Neural cell (in vitro differentiated cells): ENCODE results near the gene LRRK2. TPM values are rescaled to one million over a fixed set of nuclear protein-coding genes. Genes with fewer than 3 reads are reported as not detected.

Experiments used
- H2AFZ ChIP-seq: fragments of 200-600, 300-800 bp; sonication (generic), shearing (Covaris generic); 2 replicates; pipeline ENCODE4 v1.6.0; 2014; ENCODE audit warnings: low read depth, mild to moderate bottlenecking, antibody characterized with exemption, low read length, moderate library complexity
- H3F3A ChIP-seq: fragments of 200-600 bp; shearing (Covaris generic); 2 replicates; pipeline ENCODE4 v1.6.1; 2016; ENCODE audit warnings: mild to moderate bottlenecking, moderate library complexity, mixed read lengths, antibody characterized with exemption, low read length; ENCODE audit not compliant: insufficient read depth, poor library complexity, severe bottlenecking
- H3K27ac ChIP-seq: fragments of 200-600, 300-800 bp; sonication (generic), shearing (Covaris generic); 2 replicates; pipeline ENCODE4 v1.5.1; 2014; ENCODE audit warnings: mild to moderate bottlenecking, low read length, moderate library complexity
- H3K27me3 ChIP-seq: fragments of 300-800, 200-600 bp; sonication (generic), shearing (Covaris generic); 2 replicates; pipeline ENCODE4 v1.6.0; 2014; ENCODE audit warnings: mild to moderate bottlenecking, low read depth, low read length, moderate library complexity; ENCODE audit not compliant: insufficient read depth
- H3K36me3 ChIP-seq: fragments of 300-800, 200-600 bp; sonication (generic), shearing (Covaris generic); 2 replicates; pipeline ENCODE4 v1.5.1; 2014; ENCODE audit warnings: mild to moderate bottlenecking, antibody characterized with exemption, low read length, moderate library complexity; ENCODE audit not compliant: insufficient read depth
- H3K4me2 ChIP-seq: fragments of 300-800, 200-600 bp; sonication (generic), shearing (Covaris generic); 2 replicates; pipeline ENCODE4 v1.6.0; 2014; ENCODE audit warnings: mild to moderate bottlenecking, low read length
- H3K4me3 ChIP-seq: fragments of 300-800, 200-600 bp; sonication (generic), shearing (Covaris generic); 2 replicates; pipeline ENCODE4 v1.5.1; 2014; ENCODE audit warnings: mild to moderate bottlenecking, low read length, moderate library complexity
- H3K79me2 ChIP-seq: fragments of 200-600 bp; shearing (Covaris generic); replicated peaks from 2 replicates; pipeline ENCODE4 v1.6.0; 2014; ENCODE audit warnings: mild to moderate bottlenecking, low read length, moderate library complexity; ENCODE audit not compliant: insufficient read depth
- H3K9ac ChIP-seq: fragments of 300-800, 200-600 bp; sonication (generic), shearing (Covaris generic); 2 replicates; pipeline ENCODE4 v1.6.1; 2016; ENCODE audit warnings: mild to moderate bottlenecking, low read length, mixed read lengths
- H3K9me2 ChIP-seq: fragments of 200-600 bp; shearing (Covaris generic); 2 replicates; pipeline ENCODE4 v1.6.1; 2016; ENCODE audit warnings: mild to moderate bottlenecking, low read length, mixed read lengths; ENCODE audit not compliant: insufficient read depth
- H3K9me3 ChIP-seq: fragments of 200-600, 300-800 bp; sonication (generic), shearing (Covaris generic); 2 replicates; pipeline ENCODE4 v1.6.1; 2016; ENCODE audit warnings: mild to moderate bottlenecking, mixed run types, low read length, moderate library complexity, mixed read lengths
- H4K20me1 ChIP-seq: fragments of 200-600 bp; shearing (Covaris generic); 2 replicates; pipeline ENCODE4 v1.6.1; 2016; ENCODE audit warnings: mild to moderate bottlenecking, mixed run types; ENCODE audit not compliant: insufficient read depth
- CTCF ChIP-seq: fragments of 450-650 bp; IDR thresholded peaks from 2 replicates; pipeline ENCODE4 v1.5.1; 2014; ENCODE audit warnings: antibody characterized with exemption, mild to moderate bottlenecking, moderate library complexity; ENCODE audit not compliant: poor library complexity, severe bottlenecking
- EZH2 ChIP-seq: fragments of 200-600, 300-800 bp; shearing (Covaris generic), sonication (generic); IDR thresholded peaks from 2 replicates; pipeline ENCODE4 v1.6.1; 2014; ENCODE audit warnings: antibody characterized with exemption, low read length, borderline replicate concordance, mild to moderate bottlenecking; ENCODE audit not compliant: insufficient read depth, poor library complexity, severe bottlenecking
- POLR2AphosphoS5 ChIP-seq: IDR thresholded peaks from 2 replicates; pipeline ENCODE4 v1.6.1; 2012
- RAD21 ChIP-seq: fragments of 450-650 bp; conservative IDR thresholded peaks from 2 replicates; pipeline ENCODE4 v1.6.1; 2014; ENCODE audit warnings: antibody characterized with exemption, mild to moderate bottlenecking, moderate library complexity
- SMC3 ChIP-seq: fragments of 450-650 bp; conservative IDR thresholded peaks from 2 replicates; pipeline ENCODE4 v1.6.1; 2014; ENCODE audit warnings: antibody characterized with exemption, mild to moderate bottlenecking, moderate library complexity; ENCODE audit not compliant: poor library complexity
- TAF1 ChIP-seq: IDR thresholded peaks from 2 replicates; pipeline ENCODE4 v1.6.1; 2012; ENCODE audit warnings: low read depth
- polyA plus RNA-seq: library from polyadenylated mRNA; depleted of rRNA; stranded (reverse); fragments of >200 nt; gene quantifications from 2 replicates; pipeline ENCODE4 v1.2.3, GENCODE V29; 2014
- TF ChIP-seq, protein P1 (sequence below): IDR thresholded peaks from 2 replicates; pipeline ENCODE4 v1.6.1; 2012; ENCODE audit warnings: borderline replicate concordance

Gene LRRK2
- polyA plus RNA-seq, 1 donor from 2014 or later = 0.54 TPM

- no peaks in the 10 kb centered on the region for H3K9me3 ChIP-seq
- H3K4me3 ChIP-seq = no peak overlapping the region
- H3K36me3 ChIP-seq = no peaks in the 10 kb centered on the region
- H3K79me2 ChIP-seq = no peaks in the 10 kb centered on the region
- no peak overlapping the region for H3K27ac ChIP-seq
- no peaks in the 10 kb centered on the region for H3K27me3 ChIP-seq
- no peak overlapping the region for H3K9ac ChIP-seq
- H4K20me1 ChIP-seq = no peaks in the 10 kb centered on the region
- H2AFZ ChIP-seq = no peak overlapping the region
- no peaks in the 10 kb centered on the region for H3F3A ChIP-seq
- H3K9me2 ChIP-seq = no peaks in the 10 kb centered on the region
- TF ChIP-seq SMC3 = peak; percentile 74
- TF ChIP-seq, protein P1, sequence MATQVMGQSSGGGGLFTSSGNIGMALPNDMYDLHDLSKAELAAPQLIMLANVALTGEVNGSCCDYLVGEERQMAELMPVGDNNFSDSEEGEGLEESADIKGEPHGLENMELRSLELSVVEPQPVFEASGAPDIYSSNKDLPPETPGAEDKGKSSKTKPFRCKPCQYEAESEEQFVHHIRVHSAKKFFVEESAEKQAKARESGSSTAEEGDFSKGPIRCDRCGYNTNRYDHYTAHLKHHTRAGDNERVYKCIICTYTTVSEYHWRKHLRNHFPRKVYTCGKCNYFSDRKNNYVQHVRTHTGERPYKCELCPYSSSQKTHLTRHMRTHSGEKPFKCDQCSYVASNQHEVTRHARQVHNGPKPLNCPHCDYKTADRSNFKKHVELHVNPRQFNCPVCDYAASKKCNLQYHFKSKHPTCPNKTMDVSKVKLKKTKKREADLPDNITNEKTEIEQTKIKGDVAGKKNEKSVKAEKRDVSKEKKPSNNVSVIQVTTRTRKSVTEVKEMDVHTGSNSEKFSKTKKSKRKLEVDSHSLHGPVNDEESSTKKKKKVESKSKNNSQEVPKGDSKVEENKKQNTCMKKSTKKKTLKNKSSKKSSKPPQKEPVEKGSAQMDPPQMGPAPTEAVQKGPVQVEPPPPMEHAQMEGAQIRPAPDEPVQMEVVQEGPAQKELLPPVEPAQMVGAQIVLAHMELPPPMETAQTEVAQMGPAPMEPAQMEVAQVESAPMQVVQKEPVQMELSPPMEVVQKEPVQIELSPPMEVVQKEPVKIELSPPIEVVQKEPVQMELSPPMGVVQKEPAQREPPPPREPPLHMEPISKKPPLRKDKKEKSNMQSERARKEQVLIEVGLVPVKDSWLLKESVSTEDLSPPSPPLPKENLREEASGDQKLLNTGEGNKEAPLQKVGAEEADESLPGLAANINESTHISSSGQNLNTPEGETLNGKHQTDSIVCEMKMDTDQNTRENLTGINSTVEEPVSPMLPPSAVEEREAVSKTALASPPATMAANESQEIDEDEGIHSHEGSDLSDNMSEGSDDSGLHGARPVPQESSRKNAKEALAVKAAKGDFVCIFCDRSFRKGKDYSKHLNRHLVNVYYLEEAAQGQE = no peak
- TF ChIP-seq CTCF = peak; percentile 69
- TF ChIP-seq RAD21 = peak; percentile 70
- H3K4me2 ChIP-seq = no peak overlapping the region
Measured at GRCh38 chr12:40336573-40337199, 111.9 kb downstream of the LRRK2 start.

DNA sequence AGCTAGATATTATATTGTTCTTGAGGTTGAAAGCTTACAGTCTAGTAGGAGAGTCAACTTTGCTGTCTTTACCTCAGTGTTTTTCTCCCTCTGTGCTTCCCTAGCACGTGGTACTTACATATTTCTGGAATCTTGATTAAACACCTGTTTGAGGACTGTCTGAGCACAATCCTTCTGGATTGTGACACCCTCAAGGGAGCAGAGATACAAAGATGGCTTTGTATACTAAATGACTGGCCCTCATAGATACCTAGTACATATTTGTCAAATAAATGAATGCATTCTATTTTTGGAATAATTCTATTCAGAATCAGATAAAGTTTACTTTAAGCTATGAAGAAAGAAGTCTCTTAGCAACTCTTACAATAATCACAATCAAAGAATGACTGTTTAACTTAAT lies 113.3 kb downstream of the LRRK2 start:
- Histone ChIP-seq H3K79me2 (no peaks in the 10 kb centered on the region), H3K27me3 (no peaks in the 10 kb centered on the region), H2AFZ (no peak overlapping the region), H4K20me1 (no peaks in the 10 kb centered on the region), H3F3A (no peaks in the 10 kb centered on the region), H3K27ac (no peak overlapping the region), H3K4me2 (no peak overlapping the region), H3K4me3 (no peak overlapping the region), H3K9me3 (no peaks in the 10 kb centered on the region), H3K9ac (no peak overlapping the region), H3K36me3 (no peaks in the 10 kb centered on the region), H3K9me2 (no peaks in the 10 kb centered on the region)
- TF ChIP-seq SMC3 = no peak
- no peak for TF ChIP-seq CTCF
- no peak for TF ChIP-seq EZH2
- no peak for TF ChIP-seq POLR2AphosphoS5
- TF ChIP-seq, protein P1 = no peak
- no peak for TF ChIP-seq TAF1
- TF ChIP-seq RAD21 = no peak
